Sigmoid colon (tissue), 4 donors: ENCODE results near the gene CKAP5.
"Not testable (repeated sequence)": the region's sequence is repeated elsewhere in the genome, so short reads cannot be mapped to it uniquely, and the experiment has no call there.

Experiments
- CTCF ChIP-seq, 4 experiments: fragments of 450-650 bp in 3 of 4; fragments of 200-600 bp in 1 of 4; IDR thresholded peaks; one replicate each; pipeline ENCODE4 v1.5.1; 2016 to 2019; ENCODE audit warnings: antibody characterized with exemption in 4 of 4, mild to moderate bottlenecking in 3 of 4, moderate library complexity in 2 of 4
- POLR2A ChIP-seq, 2 donors: fragments of 450-650 bp; IDR thresholded peaks; one replicate each; pipeline ENCODE4 v1.6.1; 2016; ENCODE audit warnings: antibody characterized with exemption in 2 of 2, mild to moderate bottlenecking in 2 of 2, moderate library complexity in 2 of 2
- POLR2AphosphoS5 ChIP-seq, 4 donors: sonication (generic); formaldehyde crosslinking; IDR thresholded peaks; one replicate each; pipeline ENCODE4 v1.6.1; 2017; ENCODE audit warnings: antibody characterized with exemption in 4 of 4

- TF ChIP-seq CTCF, POLR2AphosphoS5, POLR2A (IDR thresholded peaks at IDR 0.05): not testable (repeated sequence)
Observed at GRCh38 chr11:46717825-46718154, 128.3 kb downstream of the CKAP5 start.
